Esophagus muscularis mucosa (tissue), 4 donors: Measurements from ENCODE around the gene CTDSP2.
"Not testable (repeated sequence)": the region's sequence is repeated elsewhere in the genome, so short reads cannot be mapped to it uniquely, and the experiment has no call there.

Source experiments
- EP300 ChIP-seq: sonication (generic); formaldehyde crosslinking; IDR thresholded peaks from one replicate; pipeline ENCODE4 v1.6.1; 2017; ENCODE audit warnings: antibody characterized with exemption
- POLR2A ChIP-seq: fragments of 450-650 bp; IDR thresholded peaks from one replicate; pipeline ENCODE4 v1.6.1; 2017; ENCODE audit warnings: antibody characterized with exemption, moderate library complexity, mild to moderate bottlenecking, low read depth
- POLR2AphosphoS5 ChIP-seq, 2 donors: sonication (generic); formaldehyde crosslinking; IDR thresholded peaks; one replicate each; pipeline ENCODE4 v1.6.1; 2017; ENCODE audit warnings: antibody characterized with exemption in 2 of 2
- TF ChIP-seq, protein P1 (sequence below), 3 experiments: fragments of 200-600 bp in 2 of 3; fragments of 450-650 bp in 1 of 3; sonication (generic) in 2 of 3; IDR thresholded peaks; one replicate each; pipeline ENCODE4 v1.5.1; 2017 to 2019; ENCODE audit warnings: antibody characterized with exemption in 3 of 3, mild to moderate bottlenecking in 2 of 3, moderate library complexity in 1 of 3

DNA sequence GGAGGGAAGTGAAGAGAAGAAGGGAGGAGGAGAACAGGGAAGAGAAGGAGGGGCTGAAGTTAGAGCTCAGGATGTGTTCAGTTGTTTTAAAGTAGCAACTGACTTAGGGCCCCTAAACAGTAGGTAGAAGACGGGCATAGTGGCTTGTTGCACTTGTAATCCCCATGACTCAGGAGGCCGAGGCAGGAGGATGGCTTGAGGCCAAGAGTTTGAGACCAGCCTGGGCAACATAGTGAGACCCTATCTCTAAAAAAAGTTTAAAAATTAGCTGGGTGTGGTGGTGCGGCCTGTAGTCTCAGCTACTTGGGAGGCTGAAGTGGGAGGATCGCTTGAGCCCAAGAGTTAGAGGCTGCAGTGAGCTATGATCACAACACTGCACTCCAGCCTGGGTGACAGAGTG, 40.4 kb upstream of the CTDSP2 start:
- TF ChIP-seq, protein P1, sequence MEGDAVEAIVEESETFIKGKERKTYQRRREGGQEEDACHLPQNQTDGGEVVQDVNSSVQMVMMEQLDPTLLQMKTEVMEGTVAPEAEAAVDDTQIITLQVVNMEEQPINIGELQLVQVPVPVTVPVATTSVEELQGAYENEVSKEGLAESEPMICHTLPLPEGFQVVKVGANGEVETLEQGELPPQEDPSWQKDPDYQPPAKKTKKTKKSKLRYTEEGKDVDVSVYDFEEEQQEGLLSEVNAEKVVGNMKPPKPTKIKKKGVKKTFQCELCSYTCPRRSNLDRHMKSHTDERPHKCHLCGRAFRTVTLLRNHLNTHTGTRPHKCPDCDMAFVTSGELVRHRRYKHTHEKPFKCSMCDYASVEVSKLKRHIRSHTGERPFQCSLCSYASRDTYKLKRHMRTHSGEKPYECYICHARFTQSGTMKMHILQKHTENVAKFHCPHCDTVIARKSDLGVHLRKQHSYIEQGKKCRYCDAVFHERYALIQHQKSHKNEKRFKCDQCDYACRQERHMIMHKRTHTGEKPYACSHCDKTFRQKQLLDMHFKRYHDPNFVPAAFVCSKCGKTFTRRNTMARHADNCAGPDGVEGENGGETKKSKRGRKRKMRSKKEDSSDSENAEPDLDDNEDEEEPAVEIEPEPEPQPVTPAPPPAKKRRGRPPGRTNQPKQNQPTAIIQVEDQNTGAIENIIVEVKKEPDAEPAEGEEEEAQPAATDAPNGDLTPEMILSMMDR (IDR thresholded peaks at IDR 0.05), result not testable (repeated sequence)
- TF ChIP-seq POLR2AphosphoS5 (IDR thresholded peaks at IDR 0.05); POLR2A; EP300: not testable (repeated sequence)
